Transverse colon (tissue), 4 donors: ENCODE measurements around the gene SNX30.

Experiments used
- CTCF ChIP-seq, 5 experiments: fragments of 200-600 bp in 3 of 5; fragments of 450-650 bp in 2 of 5; sonication (generic) in 3 of 5; IDR thresholded peaks; 1 replicate in 2 of 5; 2 replicates in 3 of 5; pipeline ENCODE4 v1.5.1; 2016 to 2017; ENCODE audit warnings: antibody characterized with exemption in 5 of 5, inconsistent platforms in 3 of 5, mild to moderate bottlenecking in 2 of 5, moderate library complexity in 1 of 5
- POLR2AphosphoS5 ChIP-seq, 3 donors: sonication (generic); formaldehyde crosslinking; IDR thresholded peaks; one replicate each; pipeline ENCODE4 v1.6.1; 2016; ENCODE audit warnings: antibody characterized with exemption in 3 of 3

GRCh38 chr9:112863214-112863613, 112.7 kb downstream of the SNX30 start:
- TF ChIP-seq CTCF (IDR thresholded peaks at IDR 0.05) (no peak), POLR2AphosphoS5 (IDR thresholded peaks at IDR 0.05) (no peak)
